ENCODE data around the gene SNX22.

Gene SNX22

GRCh38 chr15:64134345-64134829 lies 17.1 kb upstream of the SNX22 start:
- no peak for DNase-seq

GRCh38 chr15:64136347-64136746 lies 15.2 kb upstream of the SNX22 start:
- no peak for DNase-seq

DNA sequence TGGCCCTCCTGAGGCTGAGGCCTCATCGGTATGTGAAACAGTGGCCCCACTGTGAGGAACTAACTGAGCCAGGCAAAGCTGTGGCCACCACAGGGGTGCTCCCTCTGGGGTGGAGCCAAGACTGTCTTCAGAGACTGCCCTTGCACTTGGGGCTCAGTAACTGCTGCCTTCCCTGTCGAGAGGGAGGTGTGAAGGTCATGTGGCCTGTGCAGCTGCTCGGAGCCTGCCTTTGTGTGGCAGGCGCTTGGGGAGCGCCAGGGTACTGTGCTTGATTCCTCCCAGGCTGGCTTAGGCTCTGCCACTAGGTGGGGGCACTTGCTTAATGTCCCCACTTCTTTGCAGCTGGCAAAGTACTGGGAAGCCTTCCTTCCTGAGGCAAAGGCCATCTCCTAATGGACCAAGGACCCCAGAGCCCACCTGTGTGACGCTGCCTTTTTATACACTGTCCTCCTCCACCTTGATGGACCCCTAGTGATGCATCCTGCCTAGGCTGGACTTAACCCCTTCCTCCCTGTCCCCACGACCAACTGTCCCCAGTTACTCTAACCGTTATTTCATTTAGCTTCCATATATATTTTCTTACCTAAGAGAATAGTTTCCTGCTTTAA lies 14.2 kb upstream of the SNX22 start:
- no peak for DNase-seq

- no peak for DNase-seq
Observed at GRCh38 chr15:64138331-64138941, 13.1 kb upstream of the SNX22 start.

- DNase-seq, result no peak
Observed at GRCh38 chr15:64141798-64142512, 9.6 kb upstream of the SNX22 start.

GRCh38 chr15:64143276-64143675 lies 8.3 kb upstream of the SNX22 start:
- no peak for DNase-seq

DNA sequence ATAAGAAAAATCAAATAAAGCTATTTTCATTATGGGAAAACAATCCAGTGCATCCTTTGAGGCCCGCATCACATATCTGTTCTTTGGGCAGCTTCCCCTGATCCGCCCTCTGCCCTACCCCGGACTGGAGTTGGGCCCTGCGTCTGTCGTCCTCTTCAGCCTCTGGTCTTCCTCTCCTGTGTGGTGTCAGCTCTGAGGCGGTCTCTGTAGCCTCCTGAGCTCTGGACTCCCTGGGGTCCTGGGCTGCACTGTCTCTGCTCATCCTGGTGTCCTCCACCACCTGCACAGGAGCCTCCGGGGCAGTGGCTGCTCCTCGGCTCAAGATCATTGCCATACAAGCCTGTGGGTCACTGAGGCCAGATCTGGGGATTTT lies 7.4 kb upstream of the SNX22 start:
- DNase-seq, result no peak

GRCh38 chr15:64144565-64145281 lies 6.8 kb upstream of the SNX22 start:
- no peak for DNase-seq

GRCh38 chr15:64146041-64146440 lies 5.5 kb upstream of the SNX22 start:
- no peak for DNase-seq

DNA sequence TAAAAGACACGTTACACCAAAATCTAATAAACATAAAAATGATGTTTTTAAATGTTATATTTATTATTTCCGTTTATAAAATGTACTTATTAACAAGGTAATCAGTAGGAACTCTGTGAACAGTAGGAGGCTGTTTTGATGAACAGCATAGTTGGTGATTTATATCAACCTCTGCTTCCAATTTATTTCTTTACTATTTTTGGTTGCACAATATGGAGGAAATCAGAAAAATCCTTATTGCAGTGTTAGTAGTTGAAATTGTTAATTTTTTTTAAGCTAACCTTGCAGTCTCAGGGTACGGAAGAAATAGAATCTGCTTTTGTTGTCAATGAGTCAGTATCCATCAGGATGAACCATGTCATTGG lies 5.0 kb upstream of the SNX22 start:
- no peak for DNase-seq

GRCh38 chr15:64146885-64147681 lies 4.4 kb upstream of the SNX22 start:
- no peak for DNase-seq

DNA sequence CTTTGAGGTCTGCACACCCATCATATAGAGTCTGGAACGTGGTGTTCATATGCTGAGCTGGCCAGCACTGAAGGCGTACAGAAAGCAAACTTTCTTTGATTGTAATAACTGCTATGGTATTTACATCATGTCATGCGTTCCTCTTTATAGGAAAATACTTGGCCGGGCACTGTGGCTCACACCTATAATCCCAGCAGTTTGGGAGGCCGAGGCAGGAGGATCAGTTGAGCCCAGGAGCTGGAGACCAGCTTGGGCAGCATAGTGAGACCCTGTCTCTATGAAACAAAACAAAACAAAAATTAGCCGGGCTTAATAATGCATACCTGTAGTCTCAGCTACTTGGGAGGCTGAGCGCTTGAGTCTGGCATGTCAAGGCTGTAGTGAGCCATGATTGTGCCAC lies 3.4 kb upstream of the SNX22 start:
- DNase-seq, result no peak

DNA sequence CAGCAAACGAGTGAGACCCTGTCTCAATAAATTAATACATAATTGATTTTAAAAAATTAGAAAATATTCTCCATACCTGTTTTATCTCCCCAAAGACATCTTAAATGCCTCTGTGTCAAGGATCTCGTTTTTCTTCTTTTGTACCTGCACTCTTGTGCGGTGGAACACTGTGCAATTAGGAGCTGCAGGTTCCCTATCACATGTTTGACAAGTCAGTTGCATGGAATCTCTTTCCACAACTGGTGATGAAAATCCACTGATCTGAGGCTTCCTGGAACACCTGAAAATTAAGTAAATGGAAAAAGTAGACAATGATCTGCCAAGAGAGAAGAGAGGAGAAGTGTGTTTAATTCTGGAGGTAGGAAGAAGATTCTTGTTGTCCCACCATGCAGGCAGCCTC lies 3.0 kb upstream of the SNX22 start:
- no peak for DNase-seq

GRCh38 chr15:64149424-64149823 lies 2.1 kb upstream of the SNX22 start:
- no peak for DNase-seq

GRCh38 chr15:64149893-64150578 lies 1.5 kb upstream of the SNX22 start:
- no peak for DNase-seq

GRCh38 chr15:64152507-64153387 lies 1.2 kb downstream of the SNX22 start:
- DNase-seq, result no peak

DNA sequence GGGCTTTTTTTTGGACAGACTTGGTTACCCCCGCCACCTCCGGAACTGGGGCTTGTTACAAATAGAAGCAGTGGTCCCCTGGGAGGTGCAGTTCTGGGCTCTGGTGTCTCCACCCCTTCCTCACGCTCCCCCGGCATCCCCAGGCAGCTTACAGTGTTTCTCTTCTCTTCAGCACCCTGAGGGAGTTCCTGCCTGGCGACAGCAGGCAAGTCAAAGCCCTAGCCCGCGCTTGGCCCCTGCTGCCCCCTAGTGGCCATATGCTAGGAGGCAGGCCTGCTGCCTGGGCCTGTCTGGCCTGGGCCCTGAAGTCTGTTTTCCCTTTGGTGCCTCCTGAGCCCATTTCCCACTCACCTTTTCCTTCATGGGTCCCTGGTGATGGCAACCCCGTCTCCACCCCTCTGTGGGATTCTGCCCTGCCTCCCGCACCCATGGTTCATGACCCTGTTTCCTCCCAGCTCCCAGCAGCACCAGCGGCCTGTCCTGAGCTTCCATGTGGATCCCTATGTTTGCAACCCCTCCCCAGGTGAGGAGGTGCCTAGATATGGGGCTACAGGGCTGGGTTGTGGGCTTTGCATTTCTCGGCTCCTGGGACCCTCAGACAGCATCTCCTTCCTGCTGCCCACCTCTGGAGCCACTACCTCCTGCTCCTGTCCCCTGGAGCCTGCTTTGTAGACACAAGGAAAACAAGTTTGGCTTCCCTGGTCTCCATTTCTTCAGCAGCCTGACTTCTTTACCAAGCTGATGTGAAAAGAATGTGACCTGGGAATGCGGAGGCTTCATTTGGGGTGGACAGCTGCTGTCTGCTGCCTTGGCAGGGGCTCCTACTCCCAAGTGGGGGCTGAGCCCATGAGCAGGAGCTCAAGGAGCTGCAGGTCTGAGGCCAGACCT lies 2.2 kb downstream of the SNX22 start:
- peak; percentile 96 for DNase-seq

DNA sequence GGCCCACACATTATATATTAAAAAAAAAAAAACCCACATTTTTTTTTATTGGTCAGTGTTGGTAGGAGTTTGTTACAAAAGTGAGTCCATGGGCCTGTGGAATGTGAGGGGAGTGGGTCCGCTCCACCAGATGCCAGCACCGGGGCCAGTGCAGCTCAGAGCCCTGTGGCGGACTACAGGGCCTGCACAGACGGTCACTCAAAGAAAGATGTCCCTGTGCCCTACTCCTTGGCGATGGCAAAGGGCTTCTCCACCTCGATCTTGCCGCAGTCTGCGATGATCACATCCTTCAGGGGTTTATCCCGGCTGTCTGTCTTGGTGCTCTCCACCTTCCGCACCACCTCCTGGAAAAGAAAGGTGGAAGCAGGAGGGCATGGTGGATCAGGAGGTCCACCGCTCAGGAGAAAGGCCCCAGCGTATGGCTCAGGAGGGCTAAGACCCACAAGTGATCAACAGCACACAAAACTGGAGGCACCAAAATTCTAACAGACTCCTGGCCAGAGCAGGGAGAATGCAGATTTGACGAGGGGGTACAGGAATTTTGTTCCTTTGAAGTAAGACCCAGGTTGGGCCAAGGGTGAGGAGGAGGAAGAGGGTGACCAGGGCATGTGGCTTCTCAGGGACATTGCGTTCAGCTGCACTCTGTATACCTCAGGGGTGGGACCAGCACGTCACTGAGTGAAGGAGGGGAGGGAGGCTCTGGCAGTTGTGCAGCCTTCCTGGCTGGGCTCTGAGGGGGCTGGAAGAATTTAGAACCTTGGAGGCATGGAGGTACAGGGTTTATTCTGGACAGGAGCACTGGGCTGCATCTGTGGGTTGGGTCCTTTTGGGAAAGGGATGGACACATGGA lies 4.5 kb downstream of the SNX22 start:
- DNase-seq, result no peak

- DNase-seq, result no peak
Observed at GRCh38 chr15:64156652-64157331, 5.3 kb downstream of the SNX22 start.

Data from stimulated activated CD4-positive, alpha-beta T cell treated with anti-CD3 and anti-CD28 coated beads, Interleukin-2, amount 100 ng/mL, for 48 hours (primary cell).